ENCODE measurements around the gene SLC25A26. TPM values are rescaled to one million over a fixed set of nuclear protein-coding genes. Genes with fewer than 3 reads are reported as not detected.

SLC25A26 gene
- total RNA-seq, 2 experiments from 2014 or later: 22.6 TPM

DNA sequence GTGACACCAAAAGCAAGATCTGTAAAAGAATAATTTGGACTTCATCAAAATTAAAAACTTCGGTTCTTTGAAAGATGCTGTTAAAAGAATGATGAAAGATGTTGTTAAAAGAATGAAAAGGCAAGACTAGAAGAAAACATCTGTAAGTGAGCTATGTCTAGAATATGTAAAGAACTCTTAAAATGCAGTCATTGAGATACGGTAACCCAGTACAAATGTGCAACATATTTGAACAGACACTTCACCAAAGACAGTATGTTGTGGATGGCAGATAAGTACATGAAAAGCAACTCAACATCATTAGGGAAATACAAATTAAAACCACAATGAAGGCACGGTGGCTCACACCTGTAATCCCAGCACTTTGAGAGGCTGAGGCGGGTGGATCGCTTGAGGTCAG is 140.6 kb downstream of the SLC25A26 start:
- POLR2A ChIA-PET: no interaction called here
- no peaks in the 10 kb centered on the region for H3K27me3 Mint-ChIP-seq
- intact Hi-C loops (cut with micrococcal nuclease): no loop called here
- no peaks in the 10 kb centered on the region for H3K4me1 Mint-ChIP-seq (ENCODE audit: low read depth)
- no peak overlapping the region for H3K4me3 Mint-ChIP-seq
- no peaks in the 10 kb centered on the region for H3K9me3 Mint-ChIP-seq
- H3K27ac Mint-ChIP-seq: no peak overlapping the region
- H3K36me3 Mint-ChIP-seq: peaks cover 3% of the 10 kb centered on the region
- no peak for DNase-seq
- CTCF ChIA-PET: no interaction called here

DNA sequence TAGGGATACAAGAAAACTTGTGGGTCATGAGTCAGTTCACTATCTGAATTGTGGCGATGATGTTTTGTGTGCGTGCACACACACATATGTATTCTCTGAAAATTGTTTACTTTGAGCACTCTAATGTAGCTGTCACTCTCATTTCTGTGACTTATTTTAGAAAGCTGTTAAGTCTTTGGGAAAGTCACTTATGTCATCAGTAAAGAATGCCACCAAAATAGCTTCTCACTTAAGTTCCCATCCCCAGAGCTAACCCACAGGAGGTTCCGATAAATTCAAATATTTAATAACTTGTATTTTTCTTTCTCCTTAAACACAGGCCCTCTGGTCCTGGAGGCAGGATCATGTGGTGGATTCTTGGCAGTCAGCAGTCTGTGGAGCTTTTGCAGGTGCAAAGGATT is 141.7 kb downstream of the SLC25A26 start:
- Mint-ChIP-seq H3K9me3 (no peaks in the 10 kb centered on the region), H3K27me3 (no peaks in the 10 kb centered on the region), H3K27ac (no peak overlapping the region), H3K4me1 (ENCODE audit: low read depth) (no peaks in the 10 kb centered on the region), H3K36me3 (peaks cover 3% of the 10 kb centered on the region), H3K4me3 (no peak overlapping the region)
- CTCF ChIA-PET: interaction anchor here (3.0 kb wide), 1 partner anchor 16 kb away, joined by 15 read pairs; no protein-coding TSS in a partner anchor
- intact Hi-C loops (cut with micrococcal nuclease): no loop called here
- POLR2A ChIA-PET: no interaction called here
- DNase-seq: no peak

DNA sequence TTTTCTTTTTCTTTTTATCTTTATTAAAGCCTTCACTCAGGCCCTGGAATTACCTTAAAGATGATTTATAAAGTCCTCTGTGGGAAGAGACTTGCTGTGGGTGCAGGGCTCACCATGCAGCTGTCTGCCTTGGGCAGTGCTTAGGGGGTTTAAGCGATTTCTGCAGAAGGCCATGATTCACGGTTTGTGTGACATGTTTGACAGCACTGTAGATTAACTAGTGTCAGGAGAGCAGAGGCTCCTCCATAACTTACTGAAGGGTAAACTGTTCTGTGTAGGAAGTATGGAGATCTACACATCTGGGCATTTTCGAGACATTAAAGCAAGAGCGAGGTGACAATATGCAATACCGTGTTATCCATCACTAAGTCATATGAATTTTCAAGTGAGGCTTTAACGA is 142.3 kb downstream of the SLC25A26 start:
- intact Hi-C loops (cut with micrococcal nuclease): no loop called here
- H3K4me3 Mint-ChIP-seq: no peak overlapping the region

DNA sequence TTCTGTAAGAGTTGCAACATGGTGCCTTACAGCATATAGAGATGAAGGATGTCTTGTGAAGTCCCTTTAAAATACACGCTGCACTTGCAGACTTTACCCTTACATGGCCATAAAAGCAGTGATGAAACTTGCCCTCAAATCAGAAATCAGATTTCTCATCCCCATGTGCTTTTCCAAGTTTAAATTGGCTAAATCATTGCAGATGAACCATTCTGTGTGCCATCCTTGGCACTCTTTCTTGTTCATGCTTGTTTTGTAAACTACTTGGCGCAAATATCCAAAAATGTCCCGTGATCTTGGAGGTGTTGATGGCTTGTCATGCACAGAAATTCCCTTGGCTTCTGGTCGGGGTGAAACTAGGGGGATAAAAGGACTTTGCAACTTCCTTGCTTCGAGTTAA is 144.3 kb downstream of the SLC25A26 start:
- Mint-ChIP-seq H3K4me1 (ENCODE audit: low read depth) (no peaks in the 10 kb centered on the region), H3K4me3 (no peak overlapping the region), H3K36me3 (peaks cover 5% of the 10 kb centered on the region), H3K27ac (no peak overlapping the region), H3K9me3 (no peaks in the 10 kb centered on the region), H3K27me3 (no peaks in the 10 kb centered on the region)
- no peak for DNase-seq
- ChIA-PET CTCF (interaction anchor here (3.0 kb wide), 1 partner anchor 13 kb away, joined by 15 read pairs; no protein-coding TSS in a partner anchor), POLR2A (no interaction called here)
- intact Hi-C loops (cut with micrococcal nuclease): no loop called here

More for the DNA sequence above, 142.3 kb downstream of the SLC25A26 start:
- Mint-ChIP-seq H3K27me3 (no peaks in the 10 kb centered on the region), H3K27ac (no peak overlapping the region), H3K9me3 (no peaks in the 10 kb centered on the region), H3K36me3 (peaks cover 3% of the 10 kb centered on the region), H3K4me1 (ENCODE audit: low read depth) (no peaks in the 10 kb centered on the region)
- ChIA-PET CTCF (interaction anchor here (3.0 kb wide), 1 partner anchor 15 kb away, joined by 15 read pairs; no protein-coding TSS in a partner anchor), POLR2A (no interaction called here)
- no peak for DNase-seq

DNA sequence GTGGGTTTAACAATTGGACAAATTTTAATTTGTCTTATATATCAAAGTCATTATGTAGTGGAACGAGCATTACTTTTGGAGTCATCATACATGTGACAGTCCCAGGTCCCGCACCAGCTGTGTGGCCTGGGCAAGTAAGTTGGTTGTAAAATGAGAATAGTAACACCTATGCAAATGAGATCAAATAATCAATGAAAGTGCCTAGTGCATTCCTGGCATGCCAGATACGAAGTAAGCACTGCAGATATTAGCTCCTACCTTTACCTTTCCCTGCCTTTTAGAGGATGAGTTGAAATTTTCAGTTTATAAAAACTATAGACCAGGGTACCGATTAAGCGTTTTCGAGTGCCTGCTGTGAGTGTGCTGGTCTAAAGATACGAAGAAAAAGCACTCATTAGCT is 145.9 kb downstream of the SLC25A26 start:
- Mint-ChIP-seq H3K27me3 (no peaks in the 10 kb centered on the region), H3K4me1 (ENCODE audit: low read depth) (no peaks in the 10 kb centered on the region), H3K36me3 (peaks cover 8% of the 10 kb centered on the region), H3K4me3 (no peak overlapping the region), H3K27ac (no peak overlapping the region), H3K9me3 (no peaks in the 10 kb centered on the region)
- ChIA-PET POLR2A (no interaction called here), CTCF (interaction anchor here (1.3 kb wide), 1 partner anchor 11 kb away, joined by 5 read pairs; no protein-coding TSS in a partner anchor)
- DNase-seq: no peak
- intact Hi-C loops (cut with micrococcal nuclease): no loop called here

DNA sequence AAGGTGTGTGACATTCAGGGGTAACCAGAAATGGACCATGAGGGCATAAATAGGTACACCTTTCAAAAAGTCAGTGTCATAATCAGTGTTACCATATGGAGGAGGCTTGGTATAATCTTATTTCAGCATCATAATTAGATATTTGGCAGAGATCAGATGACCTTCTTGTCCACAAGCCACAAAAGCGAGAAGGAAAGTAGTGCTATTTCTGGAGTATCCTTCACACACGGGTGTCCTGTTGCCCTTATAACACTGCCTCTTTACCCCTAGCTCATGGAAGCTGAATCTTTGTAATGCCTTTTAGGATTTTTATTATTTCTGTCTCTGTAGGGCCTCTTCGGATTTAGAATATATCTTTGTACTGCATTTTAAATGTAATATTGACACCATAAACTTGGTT is 147.2 kb downstream of the SLC25A26 start:
- no peak for DNase-seq
- no peaks in the 10 kb centered on the region for H3K27me3 Mint-ChIP-seq
- H3K4me3 Mint-ChIP-seq: no peak overlapping the region
- peaks cover 8% of the 10 kb centered on the region for H3K36me3 Mint-ChIP-seq
- POLR2A ChIA-PET: no interaction called here
- intact Hi-C loops (cut with micrococcal nuclease): no loop called here
- no peaks in the 10 kb centered on the region for H3K4me1 Mint-ChIP-seq (ENCODE audit: low read depth)
- no peak overlapping the region for H3K27ac Mint-ChIP-seq
- no peaks in the 10 kb centered on the region for H3K9me3 Mint-ChIP-seq
- CTCF ChIA-PET: interaction anchor here (0.6 to 1.0 kb wide), 3 partner anchors 10 to 938 kb away, joined by 3 to 4 read pairs (median 3); no protein-coding TSS in a partner anchor

DNA sequence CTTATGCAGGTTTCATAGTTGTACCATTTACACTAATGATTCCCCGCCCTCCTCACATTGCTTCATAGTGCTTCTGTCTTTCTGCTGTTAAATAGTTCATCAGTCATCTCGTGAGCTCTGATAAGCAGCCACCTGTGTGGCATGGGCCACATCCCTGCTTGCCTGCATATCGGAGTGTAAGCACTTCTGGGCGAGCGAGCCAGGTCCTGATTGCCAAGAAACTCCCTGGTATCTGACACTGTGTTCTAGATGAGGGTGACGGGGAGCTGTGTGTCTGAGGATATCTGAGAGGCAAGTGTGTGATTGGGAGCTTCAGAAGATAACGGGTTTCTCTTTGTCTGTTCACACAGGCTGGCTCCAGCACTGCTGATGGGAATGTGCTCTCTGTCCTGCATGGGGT is 149.4 kb downstream of the SLC25A26 start:
- ChIA-PET POLR2A (no interaction called here), CTCF (no interaction called here)
- H3K36me3 Mint-ChIP-seq: peaks cover 6% of the 10 kb centered on the region
- H3K4me1 Mint-ChIP-seq (ENCODE audit: low read depth): no peaks in the 10 kb centered on the region
- no peak overlapping the region for H3K27ac Mint-ChIP-seq
- no peak overlapping the region for H3K4me3 Mint-ChIP-seq
- no peak for DNase-seq
- intact Hi-C loops (cut with micrococcal nuclease): no loop called here
- no peaks in the 10 kb centered on the region for H3K9me3 Mint-ChIP-seq
- H3K27me3 Mint-ChIP-seq: no peaks in the 10 kb centered on the region

DNA sequence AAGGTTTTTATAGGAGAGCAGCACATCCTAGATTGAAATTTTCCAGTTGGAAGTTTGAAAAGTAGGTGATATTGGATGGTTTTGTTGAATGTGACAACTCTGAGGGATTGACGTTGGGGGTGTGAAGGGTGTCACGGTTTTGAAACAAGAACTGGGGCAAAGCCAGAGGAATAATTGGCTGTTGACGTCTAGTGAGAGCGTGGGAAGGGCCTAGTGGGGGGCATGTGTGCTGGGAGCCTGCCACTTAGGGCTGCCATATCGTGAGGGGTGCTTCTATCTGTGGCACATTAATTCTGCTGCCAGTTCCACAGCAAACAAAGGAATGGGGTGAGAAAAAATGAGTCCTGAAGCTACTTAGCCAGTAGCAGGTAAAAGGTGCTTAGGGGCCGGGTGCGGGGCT is 150.6 kb downstream of the SLC25A26 start:
- no peak overlapping the region for H3K27ac Mint-ChIP-seq
- H3K4me1 Mint-ChIP-seq (ENCODE audit: low read depth): no peaks in the 10 kb centered on the region
- intact Hi-C loops (cut with micrococcal nuclease): no loop called here
- no peaks in the 10 kb centered on the region for H3K9me3 Mint-ChIP-seq
- peaks cover 10% of the 10 kb centered on the region for H3K36me3 Mint-ChIP-seq
- no peaks in the 10 kb centered on the region for H3K27me3 Mint-ChIP-seq
- no peak for DNase-seq
- H3K4me3 Mint-ChIP-seq: no peak overlapping the region
- POLR2A ChIA-PET: no interaction called here
- CTCF ChIA-PET: interaction anchor here (4.2 kb wide), 1 partner anchor 94 kb away, joined by 17 read pairs; no protein-coding TSS in a partner anchor

DNA sequence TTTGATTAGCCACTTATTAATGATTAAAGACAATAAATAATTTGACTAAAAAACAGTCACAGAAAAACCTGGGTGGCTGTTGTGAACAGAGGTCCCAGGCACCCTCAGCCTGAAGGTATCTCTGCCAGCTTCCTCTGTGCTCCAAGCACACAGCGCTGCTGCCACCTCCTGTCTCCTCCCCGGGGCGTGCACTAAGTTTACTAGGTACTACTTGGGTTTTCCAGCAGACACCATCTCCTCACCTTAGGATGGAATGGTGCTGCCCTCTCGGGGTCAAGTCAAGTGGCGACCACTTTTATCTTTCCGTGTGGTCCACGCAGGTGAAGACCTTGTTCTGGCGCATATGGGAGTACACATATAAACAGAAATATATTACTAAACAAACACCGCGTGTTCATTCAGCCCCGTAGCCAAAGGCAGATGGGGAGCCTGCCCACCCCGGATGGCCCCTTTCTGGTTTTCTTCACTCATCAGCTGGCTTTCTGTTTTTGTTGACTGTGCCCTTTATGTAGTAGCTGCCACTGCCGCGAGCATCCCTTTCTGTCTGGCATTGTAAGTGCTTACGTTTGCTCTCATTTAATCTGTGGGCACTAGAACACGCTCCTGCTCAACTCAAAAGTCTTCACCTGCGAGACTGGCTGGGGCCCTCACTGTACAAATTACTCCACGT is 152.0 kb downstream of the SLC25A26 start:
- no peaks in the 10 kb centered on the region for H3K27me3 Mint-ChIP-seq
- peak; percentile 67 for DNase-seq
- peaks cover 3% of the 10 kb centered on the region for H3K4me1 Mint-ChIP-seq (ENCODE audit: low read depth)
- ChIA-PET POLR2A (no interaction called here), CTCF (interaction anchor here (0.7 to 4.2 kb wide), 5 partner anchors 95 to 427 kb away, joined by 3 to 17 read pairs (median 4); no protein-coding TSS in a partner anchor)
- peaks cover 19% of the 10 kb centered on the region for H3K36me3 Mint-ChIP-seq
- H3K27ac Mint-ChIP-seq: no peak overlapping the region
- intact Hi-C loops (cut with micrococcal nuclease): loop anchor here (1.0 to 2.0 kb wide), 2 partner anchors 70 to 97 kb away; no protein-coding TSS in a partner anchor
- H3K4me3 Mint-ChIP-seq: no peak overlapping the region
- H3K9me3 Mint-ChIP-seq: no peaks in the 10 kb centered on the region

DNA sequence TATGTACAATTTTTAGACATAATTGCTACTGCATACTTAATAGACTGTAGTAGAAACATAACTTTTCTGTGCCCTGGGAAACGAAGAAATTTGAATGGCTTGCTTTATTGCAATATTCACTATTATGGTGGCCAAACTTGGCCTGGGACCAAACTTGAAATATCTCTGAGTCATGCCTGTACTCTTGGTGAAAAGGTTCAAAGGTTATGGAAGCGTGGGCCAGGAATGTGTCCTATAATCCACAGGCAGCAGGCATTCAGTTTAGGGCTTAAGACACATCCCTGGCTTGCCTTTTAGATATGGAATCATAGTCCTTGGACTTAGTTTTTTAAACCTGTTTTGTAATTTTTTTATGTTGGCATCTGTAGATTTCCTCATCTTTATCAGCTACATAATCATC is 155.8 kb downstream of the SLC25A26 start:
- no peak for DNase-seq
- intact Hi-C loops (cut with micrococcal nuclease): no loop called here
- no peaks in the 10 kb centered on the region for H3K9me3 Mint-ChIP-seq
- no peak overlapping the region for H3K4me3 Mint-ChIP-seq
- peaks cover 41% of the 10 kb centered on the region for H3K36me3 Mint-ChIP-seq
- CTCF ChIA-PET: interaction anchor here (2.0 to 2.6 kb wide), 4 partner anchors 11 to 33 kb away, joined by 12 to 26 read pairs (median 16); no protein-coding TSS in a partner anchor
- H3K27me3 Mint-ChIP-seq: no peaks in the 10 kb centered on the region
- POLR2A ChIA-PET: interaction anchor here (1.6 kb wide), 1 partner anchor 97 kb away, joined by 3 read pairs; no protein-coding TSS in a partner anchor
- no peak overlapping the region for H3K27ac Mint-ChIP-seq
- peaks cover 11% of the 10 kb centered on the region for H3K4me1 Mint-ChIP-seq (ENCODE audit: low read depth)

DNA sequence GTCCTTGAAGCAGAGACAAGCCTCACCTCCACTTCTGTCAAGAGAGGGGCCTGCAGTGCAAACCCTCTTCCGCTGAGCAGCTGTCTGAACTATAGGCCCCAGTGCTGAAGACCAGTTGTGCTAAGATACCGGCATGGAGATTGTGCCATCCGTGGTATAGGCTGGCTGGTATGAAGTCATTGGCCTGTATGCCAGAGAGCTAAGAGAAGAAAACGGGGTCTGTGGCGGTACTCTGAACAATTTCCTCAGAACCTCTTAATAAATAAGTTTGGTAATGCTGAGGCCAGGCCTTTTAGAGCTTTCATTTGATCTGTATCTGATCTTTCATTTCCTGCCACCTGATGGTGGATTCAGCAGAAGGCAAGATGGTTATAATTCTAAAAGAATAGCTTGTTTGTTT is 157.0 kb downstream of the SLC25A26 start:
- no peaks in the 10 kb centered on the region for H3K27me3 Mint-ChIP-seq
- intact Hi-C loops (cut with micrococcal nuclease): no loop called here
- ChIA-PET CTCF (interaction anchor here (0.8 to 3.2 kb wide), 37 partner anchors 10 to 445 kb away, joined by 3 to 47 read pairs (median 5); no protein-coding TSS in a partner anchor), POLR2A (interaction anchor here (1.6 kb wide), 1 partner anchor 98 kb away, joined by 3 read pairs; no protein-coding TSS in a partner anchor)
- peaks cover 48% of the 10 kb centered on the region for H3K36me3 Mint-ChIP-seq
- no peak overlapping the region for H3K4me3 Mint-ChIP-seq
- H3K27ac Mint-ChIP-seq: peak overlapping the region; percentile 83
- DNase-seq: no peak
- H3K4me1 Mint-ChIP-seq (ENCODE audit: low read depth): peaks cover 11% of the 10 kb centered on the region
- H3K9me3 Mint-ChIP-seq: no peaks in the 10 kb centered on the region

DNA sequence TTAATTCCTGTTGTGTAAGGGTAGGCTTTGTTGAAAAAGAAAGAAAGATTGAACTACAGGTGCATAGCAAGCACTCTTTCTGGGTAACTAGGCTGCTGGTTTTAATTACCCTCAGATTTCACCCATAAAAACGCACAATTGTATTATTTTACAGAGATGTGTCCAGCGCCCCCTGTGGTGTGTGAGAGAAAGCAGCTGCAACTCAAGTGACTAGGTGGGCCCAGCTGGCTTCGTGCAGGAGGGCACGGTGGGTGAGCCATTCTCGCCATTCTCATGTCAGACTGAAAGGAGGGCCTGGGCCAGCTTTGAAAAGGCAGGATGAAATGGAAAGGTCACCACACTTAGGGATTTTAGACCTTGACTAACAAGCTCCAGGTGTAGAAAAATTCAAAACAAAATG is 157.5 kb downstream of the SLC25A26 start:
- intact Hi-C loops (cut with micrococcal nuclease): no loop called here
- peak; percentile 62 for DNase-seq
- H3K9me3 Mint-ChIP-seq: no peaks in the 10 kb centered on the region
- POLR2A ChIA-PET: interaction anchor here (1.6 kb wide), 1 partner anchor 99 kb away, joined by 3 read pairs; no protein-coding TSS in a partner anchor
- H3K4me1 Mint-ChIP-seq (ENCODE audit: low read depth): peaks cover 11% of the 10 kb centered on the region
- H3K27ac Mint-ChIP-seq: peak overlapping the region; percentile 83
- peaks cover 48% of the 10 kb centered on the region for H3K36me3 Mint-ChIP-seq
- H3K27me3 Mint-ChIP-seq: no peaks in the 10 kb centered on the region
- H3K4me3 Mint-ChIP-seq: no peak overlapping the region
- CTCF ChIA-PET: interaction anchor here (0.5 to 3.2 kb wide), 38 partner anchors 9 to 444 kb away, joined by 3 to 47 read pairs (median 5); no protein-coding TSS in a partner anchor
